BE2C (cell line): ENCODE measurements around the gene FAM228B.

Experiments used
- DNase-seq: peaks from one replicate; pipeline ENCODE4 v3.0.0-alpha.2; 2020
- H3K27me3 ChIP-seq: fragments of 250-450 bp; sonication (Bioruptor Pico); 2 replicates; pipeline ENCODE4 v1.5.1; 2020; ENCODE audit warnings: mild to moderate bottlenecking
- H3K36me3 ChIP-seq: fragments of 250-450 bp; sonication (Bioruptor Pico); 2 replicates; pipeline ENCODE4 v1.5.1; 2020; ENCODE audit warnings: mild to moderate bottlenecking
- H3K4me1 ChIP-seq: fragments of 250-450 bp; sonication (Bioruptor Pico); 2 replicates; pipeline ENCODE4 v1.5.1; 2020
- H3K4me3 ChIP-seq: 2 replicates; pipeline ENCODE4 v1.5.1; 2011; ENCODE audit warnings: low read depth, low read length
- H3K9me3 ChIP-seq: fragments of 250-450 bp; sonication (Bioruptor Pico); 2 replicates; pipeline ENCODE4 v1.5.1; 2020
- TF ChIP-seq, protein P1 (sequence below): IDR thresholded peaks from 2 replicates; pipeline ENCODE4 v1.5.1; 2012; ENCODE audit warnings: mild to moderate bottlenecking, low read depth, low read length

FAM228B gene

DNA sequence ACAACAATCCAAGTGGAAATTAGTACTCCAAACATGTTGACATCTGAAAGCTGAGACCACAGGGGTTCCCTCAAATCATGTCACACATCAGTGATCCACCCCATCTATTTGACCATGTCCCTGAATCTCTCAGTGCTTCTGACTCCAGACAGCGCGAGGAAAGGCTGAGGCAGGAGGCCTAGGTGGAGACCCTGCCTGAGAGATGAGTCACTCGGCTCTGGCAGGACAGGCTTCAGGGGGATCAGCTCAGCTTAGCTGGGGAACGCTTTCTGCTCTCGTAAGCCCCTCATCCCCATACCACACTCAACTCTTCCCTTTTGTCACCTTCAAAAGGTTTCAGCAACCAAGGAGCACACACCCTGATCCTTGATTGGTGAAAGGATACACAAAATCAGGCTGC lies 45.8 kb downstream of the FAM228B start:
- H3K36me3 ChIP-seq: no peaks in the 10 kb centered on the region
- no peaks in the 10 kb centered on the region; the same call in 1 of the 2 replicates for H3K4me1 ChIP-seq
- no peaks in the 10 kb centered on the region for H3K9me3 ChIP-seq
- TF ChIP-seq, protein P1, sequence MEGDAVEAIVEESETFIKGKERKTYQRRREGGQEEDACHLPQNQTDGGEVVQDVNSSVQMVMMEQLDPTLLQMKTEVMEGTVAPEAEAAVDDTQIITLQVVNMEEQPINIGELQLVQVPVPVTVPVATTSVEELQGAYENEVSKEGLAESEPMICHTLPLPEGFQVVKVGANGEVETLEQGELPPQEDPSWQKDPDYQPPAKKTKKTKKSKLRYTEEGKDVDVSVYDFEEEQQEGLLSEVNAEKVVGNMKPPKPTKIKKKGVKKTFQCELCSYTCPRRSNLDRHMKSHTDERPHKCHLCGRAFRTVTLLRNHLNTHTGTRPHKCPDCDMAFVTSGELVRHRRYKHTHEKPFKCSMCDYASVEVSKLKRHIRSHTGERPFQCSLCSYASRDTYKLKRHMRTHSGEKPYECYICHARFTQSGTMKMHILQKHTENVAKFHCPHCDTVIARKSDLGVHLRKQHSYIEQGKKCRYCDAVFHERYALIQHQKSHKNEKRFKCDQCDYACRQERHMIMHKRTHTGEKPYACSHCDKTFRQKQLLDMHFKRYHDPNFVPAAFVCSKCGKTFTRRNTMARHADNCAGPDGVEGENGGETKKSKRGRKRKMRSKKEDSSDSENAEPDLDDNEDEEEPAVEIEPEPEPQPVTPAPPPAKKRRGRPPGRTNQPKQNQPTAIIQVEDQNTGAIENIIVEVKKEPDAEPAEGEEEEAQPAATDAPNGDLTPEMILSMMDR: no peak
- H3K27me3 ChIP-seq: no peaks in the 10 kb centered on the region
- DNase-seq: no peak
- H3K4me3 ChIP-seq: no peak overlapping the region

DNA sequence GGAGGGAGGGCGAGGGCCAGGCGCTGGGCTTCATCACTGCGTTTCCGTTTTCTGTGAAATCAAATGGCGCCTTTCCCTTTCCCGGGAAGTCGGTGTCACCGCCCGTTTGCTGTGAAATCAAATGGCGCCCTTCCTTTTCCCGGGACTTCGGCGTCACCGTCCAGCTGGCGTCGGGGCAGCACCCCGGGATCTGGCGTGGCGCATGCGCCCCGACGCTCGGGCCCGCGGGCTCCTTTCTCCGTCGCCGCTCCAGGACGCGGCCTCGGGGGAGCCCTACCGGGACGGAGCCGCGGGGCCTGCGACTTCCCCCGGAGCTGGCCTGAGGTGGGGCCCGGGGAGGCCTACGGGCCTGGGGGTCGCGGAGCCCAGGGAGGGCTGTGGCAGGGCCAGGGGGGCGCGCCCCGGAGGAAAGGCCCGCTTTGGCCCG lies 51.6 kb downstream of the FAM228B start, which contains the start of gene FAM228A:
Gene FAM228A (plus strand): TSS at position 203 of the 427 bp plus-strand sequence. CDS start 428 bp downstream, outside the sequence.
- DNase-seq: no peak
- Histone ChIP-seq H3K36me3 (no peaks in the 10 kb centered on the region), H3K9me3 (no peaks in the 10 kb centered on the region), H3K4me1 (no peaks in the 10 kb centered on the region; the same call in 1 of the 2 replicates), H3K27me3 (no peaks in the 10 kb centered on the region), H3K4me3 (no peak within 1 kb of the TSS)
- TF ChIP-seq, protein P1: no peak

DNA sequence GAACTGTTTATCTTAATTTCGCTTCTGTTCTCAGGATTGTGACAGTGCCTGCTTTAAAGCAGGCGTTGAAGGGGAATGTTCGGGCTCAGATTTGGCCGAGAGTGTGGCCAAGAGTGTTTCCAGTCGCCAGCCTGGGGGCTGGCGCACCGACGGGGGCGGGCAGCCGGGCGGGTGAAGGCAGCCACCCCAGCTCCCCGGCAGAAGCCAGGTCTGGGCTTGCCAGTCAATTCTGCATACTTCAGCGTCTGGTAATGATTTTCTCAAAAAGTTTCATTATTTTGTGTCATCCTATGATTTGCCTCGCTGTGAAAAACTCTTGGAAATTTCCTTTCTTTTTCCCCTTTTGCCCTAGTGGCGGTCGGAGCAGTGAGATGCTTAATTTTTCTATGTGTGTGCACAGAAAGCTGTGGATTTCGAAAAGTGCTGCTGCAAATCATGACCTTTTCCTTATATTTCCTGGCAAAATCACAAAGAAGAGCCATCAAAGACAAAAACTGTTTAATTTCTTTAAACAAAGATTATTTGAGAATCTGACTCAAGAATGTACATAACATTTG lies 52.4 kb downstream of the FAM228B start:
- no peak overlapping the region for H3K4me3 ChIP-seq
- no peaks in the 10 kb centered on the region for H3K36me3 ChIP-seq
- TF ChIP-seq, protein P1: no peak
- no peaks in the 10 kb centered on the region for H3K9me3 ChIP-seq
- H3K4me1 ChIP-seq: no peaks in the 10 kb centered on the region; the same call in 1 of the 2 replicates
- no peaks in the 10 kb centered on the region for H3K27me3 ChIP-seq
- DNase-seq: no peak

DNA sequence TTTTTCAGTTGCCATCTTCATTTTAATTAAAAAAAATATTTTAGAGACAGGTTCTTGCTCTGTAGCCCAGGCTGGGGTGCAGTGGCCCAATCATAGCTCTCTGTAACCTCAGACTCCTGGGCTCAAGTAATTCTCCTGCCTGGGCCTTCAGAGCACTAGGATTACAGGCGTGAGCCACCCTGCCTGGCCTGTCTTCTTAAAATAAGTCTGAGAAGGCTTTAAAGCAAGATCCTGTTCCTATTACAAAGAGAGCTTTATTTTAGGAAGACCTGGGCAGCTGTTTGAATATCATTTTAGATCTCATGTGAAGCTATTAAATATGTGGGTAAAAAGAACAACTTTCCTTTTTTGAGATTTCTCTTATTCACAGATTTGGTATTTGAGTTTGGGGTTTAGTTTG lies 53.1 kb downstream of the FAM228B start:
- DNase-seq: no peak
- TF ChIP-seq, protein P1: no peak
- H3K4me1 ChIP-seq: no peaks in the 10 kb centered on the region; the same call in 1 of the 2 replicates

DNA sequence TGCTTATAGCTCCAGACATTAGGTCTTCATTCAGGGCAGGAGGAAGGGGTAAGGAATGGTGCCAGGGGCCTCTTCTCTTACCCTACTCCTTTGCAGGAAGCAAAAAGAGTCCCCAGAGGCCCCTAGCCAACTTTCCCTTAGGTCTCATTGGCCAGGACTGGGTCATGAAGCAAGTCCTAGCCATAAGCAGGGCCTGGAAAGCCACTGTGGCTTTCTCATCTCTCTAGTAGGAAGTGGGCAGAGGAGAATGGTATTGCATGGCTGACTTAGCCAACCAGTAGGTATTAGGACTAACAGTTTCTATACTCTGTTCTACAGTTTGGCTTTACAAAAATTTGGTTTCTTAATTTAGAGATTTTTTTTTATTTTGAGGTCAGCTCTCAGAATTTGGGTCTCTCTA lies 56.4 kb downstream of the FAM228B start:
- DNase-seq: no peak
- H3K4me1 ChIP-seq: no peaks in the 10 kb centered on the region
- no peaks in the 10 kb centered on the region for H3K9me3 ChIP-seq
- TF ChIP-seq, protein P1: no peak
- H3K4me3 ChIP-seq: no peak overlapping the region
- H3K36me3 ChIP-seq: no peaks in the 10 kb centered on the region
- no peaks in the 10 kb centered on the region for H3K27me3 ChIP-seq

More for the DNA sequence above, 53.1 kb downstream of the FAM228B start:
- Histone ChIP-seq H3K9me3 (no peaks in the 10 kb centered on the region), H3K27me3 (no peaks in the 10 kb centered on the region), H3K4me3 (no peak overlapping the region), H3K36me3 (no peaks in the 10 kb centered on the region)

DNA sequence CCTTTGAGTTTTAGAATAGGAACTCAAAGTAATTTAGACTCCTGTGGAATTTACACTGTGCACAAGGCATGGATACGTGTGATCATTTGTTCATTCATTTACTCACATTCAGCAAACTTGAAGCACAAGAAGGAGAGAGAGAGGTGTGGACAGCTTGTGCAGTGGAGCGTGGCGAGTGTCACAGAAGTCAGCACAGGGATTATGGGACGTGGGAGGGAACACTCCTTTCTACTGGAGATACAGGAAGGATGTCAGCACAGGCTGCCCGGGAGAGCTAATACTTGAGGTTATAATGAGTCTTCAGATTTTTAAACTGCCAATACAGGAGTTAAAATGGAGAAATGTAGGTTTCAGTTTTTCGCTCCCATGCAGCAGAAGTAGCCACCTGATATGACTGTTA lies 58.6 kb downstream of the FAM228B start:
- DNase-seq: no peak
- Histone ChIP-seq H3K36me3 (no peaks in the 10 kb centered on the region), H3K4me1 (no peaks in the 10 kb centered on the region), H3K9me3 (no peaks in the 10 kb centered on the region), H3K4me3 (no peak overlapping the region), H3K27me3 (no peaks in the 10 kb centered on the region)
- TF ChIP-seq, protein P1: no peak
